OCI-LY1 (cell line): ENCODE results near the gene CCDC186.

Experiments used
- H2AFZ ChIP-seq: fragments of 200-600 bp; sonication (generic), shearing (Covaris generic); 2 replicates; pipeline ENCODE4 v1.6.0; 2014; ENCODE audit warnings: antibody characterized with exemption, mild to moderate bottlenecking, low read length
- H3F3A ChIP-seq: fragments of 200-600 bp; sonication (generic), shearing (Covaris generic); 2 replicates; pipeline ENCODE4 v1.6.0; 2014; ENCODE audit warnings: mild to moderate bottlenecking, antibody characterized with exemption, low read length, moderate library complexity; ENCODE audit not compliant: insufficient read depth
- H3K27ac ChIP-seq: fragments of 200-600 bp; sonication (generic); 2 replicates; pipeline ENCODE4 v1.5.1; 2014; ENCODE audit warnings: low read length, mixed run types, mild to moderate bottlenecking, low read depth; ENCODE audit not compliant: poor library complexity, severe bottlenecking
- H3K27me3 ChIP-seq: fragments of 200-600 bp; sonication (generic); 2 replicates; pipeline ENCODE4 v1.6.0; 2014; ENCODE audit warnings: antibody characterized with exemption, mild to moderate bottlenecking, low read length, moderate library complexity; ENCODE audit not compliant: insufficient read depth
- H3K36me3 ChIP-seq: fragments of 200-600 bp; sonication (generic); 2 replicates; pipeline ENCODE4 v1.6.1; 2014; ENCODE audit warnings: mild to moderate bottlenecking, antibody characterized with exemption, low read length, moderate library complexity, mixed read lengths; ENCODE audit not compliant: insufficient read depth
- H3K4me1 ChIP-seq: fragments of 200-600 bp; sonication (generic); 2 replicates; pipeline ENCODE4 v1.5.1; 2014; ENCODE audit warnings: mild to moderate bottlenecking, low read length, moderate library complexity; ENCODE audit not compliant: insufficient read depth, severe bottlenecking
- H3K4me2 ChIP-seq: fragments of 200-600 bp; sonication (generic), shearing (Covaris generic); 2 replicates; pipeline ENCODE4 v1.6.1; 2014; ENCODE audit warnings: low read length
- H3K4me3 ChIP-seq: fragments of 200-600 bp; sonication (generic); 2 replicates; pipeline ENCODE4 v1.5.1; 2014; ENCODE audit warnings: low read length, low read depth, mild to moderate bottlenecking, mixed read lengths; ENCODE audit not compliant: poor library complexity, severe bottlenecking
- H3K79me2 ChIP-seq: fragments of 200-600 bp; shearing (Covaris generic); 2 replicates; pipeline ENCODE4 v1.6.1; 2016; ENCODE audit warnings: mixed run types, low read length, mixed read lengths; ENCODE audit not compliant: insufficient read depth
- H3K9ac ChIP-seq: fragments of 200-600 bp; sonication (generic), shearing (Covaris generic); 2 replicates; pipeline ENCODE4 v1.6.1; 2014; ENCODE audit warnings: mild to moderate bottlenecking, low read length, mixed read lengths
- H3K9me2 ChIP-seq: fragments of 200-600 bp; sonication (generic), shearing (Covaris generic); 2 replicates; pipeline ENCODE4 v1.6.1; 2014; ENCODE audit warnings: low read depth, mild to moderate bottlenecking, low read length, mixed read lengths
- H3K9me3 ChIP-seq: fragments of 200-600 bp; shearing (Covaris generic); 2 replicates; pipeline ENCODE4 v1.6.1; 2014; ENCODE audit warnings: low read length, mixed read lengths
- H4K20me1 ChIP-seq: fragments of 200-600 bp; sonication (generic), shearing (Covaris generic); 2 replicates; pipeline ENCODE4 v1.6.0; 2016; ENCODE audit warnings: mild to moderate bottlenecking, low read length; ENCODE audit not compliant: insufficient read depth
- CTCF ChIP-seq: fragments of 200-600 bp; sonication (generic), shearing (Covaris generic); IDR thresholded peaks from 2 replicates; pipeline ENCODE4 v1.5.1; 2017; ENCODE audit warnings: mild to moderate bottlenecking, antibody characterized with exemption, low read length, moderate library complexity, mixed read lengths
- EZH2 ChIP-seq: fragments of 200-600 bp; sonication (generic), shearing (Covaris generic); IDR thresholded peaks from 2 replicates; pipeline ENCODE4 v1.8.0; 2017; ENCODE audit warnings: borderline replicate concordance, mixed run types, mild to moderate bottlenecking, antibody characterized with exemption, low read length, moderate library complexity, mixed read lengths

Gene CCDC186

GRCh38 chr10:114189700-114190099, 15.7 kb upstream of the CCDC186 start:
- Histone ChIP-seq H3K36me3 (no peaks in the 10 kb centered on the region), H4K20me1 (no peaks in the 10 kb centered on the region), H3K4me3 (no peak overlapping the region), H3K4me2 (no peak overlapping the region), H3K79me2 (no peaks in the 10 kb centered on the region), H3F3A (no peaks in the 10 kb centered on the region), H3K9me3 (no peaks in the 10 kb centered on the region), H3K9ac (no peak overlapping the region), H3K27me3 (no peaks in the 10 kb centered on the region), H2AFZ (no peak overlapping the region), H3K9me2 (no peaks in the 10 kb centered on the region), H3K27ac (no peak overlapping the region), H3K4me1 (no peaks in the 10 kb centered on the region)
- TF ChIP-seq CTCF (no peak), EZH2 (no peak)

GRCh38 chr10:114188900-114189299, 14.9 kb upstream of the CCDC186 start:
- Histone ChIP-seq H3K4me2 (no peak overlapping the region), H3K4me3 (no peak overlapping the region), H2AFZ (no peak overlapping the region), H3K27ac (no peak overlapping the region), H3K9ac (no peak overlapping the region), H3K27me3 (no peaks in the 10 kb centered on the region), H3K9me3 (no peaks in the 10 kb centered on the region), H3K4me1 (no peaks in the 10 kb centered on the region), H4K20me1 (no peaks in the 10 kb centered on the region), H3K79me2 (no peaks in the 10 kb centered on the region), H3K9me2 (no peaks in the 10 kb centered on the region), H3F3A (no peaks in the 10 kb centered on the region), H3K36me3 (no peaks in the 10 kb centered on the region)
- TF ChIP-seq EZH2 (no peak), CTCF (no peak)

DNA sequence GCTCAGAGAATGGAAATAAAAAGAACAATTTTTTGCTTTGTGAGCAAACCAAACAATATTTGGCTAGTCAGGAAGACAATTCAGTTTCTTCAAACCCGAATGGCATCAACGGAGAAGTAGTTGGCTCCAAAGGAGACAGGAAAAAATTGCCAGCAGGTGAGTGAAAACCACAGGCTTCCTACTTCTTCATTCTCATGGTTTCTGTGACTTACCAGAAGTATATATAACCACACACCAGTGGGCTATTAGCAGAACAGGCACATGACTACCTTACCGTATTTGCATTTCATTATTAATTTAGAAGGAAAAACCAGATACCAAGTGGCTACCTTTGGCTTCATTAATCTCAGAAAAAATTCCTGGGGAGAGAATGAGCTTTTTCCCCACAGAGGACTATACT, 14.0 kb upstream of the CCDC186 start:
- Histone ChIP-seq H3K9me3 (no peaks in the 10 kb centered on the region), H3K4me1 (no peaks in the 10 kb centered on the region), H3K4me2 (no peak overlapping the region), H3K79me2 (no peaks in the 10 kb centered on the region), H3K36me3 (no peaks in the 10 kb centered on the region), H3K9me2 (no peaks in the 10 kb centered on the region), H4K20me1 (no peaks in the 10 kb centered on the region), H3K27me3 (no peaks in the 10 kb centered on the region), H3F3A (no peaks in the 10 kb centered on the region), H2AFZ (no peak overlapping the region), H3K27ac (no peak overlapping the region), H3K9ac (no peak overlapping the region), H3K4me3 (no peak overlapping the region)
- no peak for TF ChIP-seq EZH2
- no peak for TF ChIP-seq CTCF
